Choroid plexus epithelial cell (primary cell): Measurements from ENCODE around the gene COX10.

Experiments used
- DNase-seq: peaks from one replicate; pipeline ENCODE4 v3.0.0-alpha.2; 2010; ENCODE audit warnings: low read depth
- H3K4me3 ChIP-seq: 2 replicates; pipeline ENCODE4 v1.5.1; 2011; ENCODE audit warnings: low read depth, mild to moderate bottlenecking, control low read depth, low read length, moderate library complexity
- CTCF ChIP-seq: conservative IDR thresholded peaks from 2 replicates; pipeline ENCODE4 v1.5.1; 2011; ENCODE audit warnings: low read depth, mild to moderate bottlenecking, control low read depth, inconsistent platforms, low read length, moderate library complexity

COX10 gene

GRCh38 chr17:14103836-14104235, 34.5 kb downstream of the COX10 start:
- H3K4me3 ChIP-seq = no peak overlapping the region
- TF ChIP-seq CTCF = no peak
- DNase-seq = no peak

GRCh38 chr17:14104734-14105133, 35.4 kb downstream of the COX10 start:
- no peak overlapping the region for H3K4me3 ChIP-seq
- DNase-seq = no peak
- TF ChIP-seq CTCF = no peak

GRCh38 chr17:14107889-14108288, 38.6 kb downstream of the COX10 start:
- TF ChIP-seq CTCF = no peak
- H3K4me3 ChIP-seq = no peak overlapping the region
- peak; percentile 11 for DNase-seq

- TF ChIP-seq CTCF = no peak
- no peak overlapping the region for H3K4me3 ChIP-seq
- DNase-seq = no peak
Measured at GRCh38 chr17:14112407-14112806, 43.1 kb downstream of the COX10 start.

- H3K4me3 ChIP-seq = no peak overlapping the region
- no peak for TF ChIP-seq CTCF
- no peak for DNase-seq
Measured at GRCh38 chr17:14113137-14113536, 43.8 kb downstream of the COX10 start.

- no peak for TF ChIP-seq CTCF
- DNase-seq = no peak
Measured at GRCh38 chr17:14116263-14117024, 47.1 kb downstream of the COX10 start.

GRCh38 chr17:14118951-14119350, 49.6 kb downstream of the COX10 start:
- no peak for DNase-seq
- no peak overlapping the region for H3K4me3 ChIP-seq
- TF ChIP-seq CTCF = no peak

More at GRCh38 chr17:14116263-14117024, 47.1 kb downstream of the COX10 start:
- no peak overlapping the region for H3K4me3 ChIP-seq
